ENCODE results near the gene AMBRA1.
A peak's percentile ranks its signal among the peaks of the same experiment; 100 is the strongest.

Gene AMBRA1

DNA sequence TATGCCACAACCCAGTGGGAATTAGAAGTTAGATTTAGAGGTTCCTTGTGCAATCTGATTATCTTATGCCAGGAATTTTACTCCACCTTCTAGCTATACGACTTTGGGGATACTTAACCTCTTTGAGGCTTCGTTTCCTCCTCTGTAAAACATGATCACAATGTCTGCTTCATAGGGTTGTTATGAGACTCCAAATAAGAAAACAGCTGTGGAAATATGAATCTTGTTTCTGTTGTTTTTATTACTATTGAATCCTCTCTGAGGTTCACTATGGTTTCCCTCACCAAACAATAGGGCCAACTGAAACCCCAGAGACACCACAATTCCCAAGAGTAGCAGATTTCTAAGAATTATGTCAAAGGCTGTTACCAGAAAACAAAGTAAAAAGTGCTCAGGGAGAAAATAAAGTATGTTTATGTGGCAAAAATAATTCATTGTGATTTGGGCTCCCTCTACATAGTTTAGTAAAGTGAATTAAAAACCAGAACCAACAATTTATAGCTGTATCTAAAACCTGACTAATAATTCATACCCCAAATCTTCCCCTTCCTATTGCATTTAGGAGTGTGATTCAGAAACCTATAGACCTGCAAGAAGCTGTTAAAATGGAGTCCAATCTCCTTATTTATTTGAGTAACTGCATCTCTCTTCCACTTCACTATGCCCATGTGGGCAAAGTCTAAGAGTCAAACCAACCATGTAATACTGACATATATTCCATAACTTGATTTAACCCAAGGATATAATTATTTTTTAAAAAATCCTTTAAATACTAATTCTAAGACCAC is 38.4 kb downstream of the AMBRA1 start:
- Histone ChIP-seq H3K4me1 (peaks cover 49% of the 10 kb centered on the region), H3K36me3 (no peaks in the 10 kb centered on the region), H4K20me1 (peaks cover 100% of the 10 kb centered on the region), H3K4me3 (no peak overlapping the region), H3K27ac (no peak overlapping the region), H3K9me3 (peaks cover 5% of the 10 kb centered on the region; the same call in 1 of the 2 replicates), H3K27me3 (no peaks in the 10 kb centered on the region), H3K4me2 (peak overlapping the region; percentile 66), H3K9ac (no peak overlapping the region)
- TF ChIP-seq Cebpa-rat (IDR thresholded peaks at IDR 0.05): no peak

DNA sequence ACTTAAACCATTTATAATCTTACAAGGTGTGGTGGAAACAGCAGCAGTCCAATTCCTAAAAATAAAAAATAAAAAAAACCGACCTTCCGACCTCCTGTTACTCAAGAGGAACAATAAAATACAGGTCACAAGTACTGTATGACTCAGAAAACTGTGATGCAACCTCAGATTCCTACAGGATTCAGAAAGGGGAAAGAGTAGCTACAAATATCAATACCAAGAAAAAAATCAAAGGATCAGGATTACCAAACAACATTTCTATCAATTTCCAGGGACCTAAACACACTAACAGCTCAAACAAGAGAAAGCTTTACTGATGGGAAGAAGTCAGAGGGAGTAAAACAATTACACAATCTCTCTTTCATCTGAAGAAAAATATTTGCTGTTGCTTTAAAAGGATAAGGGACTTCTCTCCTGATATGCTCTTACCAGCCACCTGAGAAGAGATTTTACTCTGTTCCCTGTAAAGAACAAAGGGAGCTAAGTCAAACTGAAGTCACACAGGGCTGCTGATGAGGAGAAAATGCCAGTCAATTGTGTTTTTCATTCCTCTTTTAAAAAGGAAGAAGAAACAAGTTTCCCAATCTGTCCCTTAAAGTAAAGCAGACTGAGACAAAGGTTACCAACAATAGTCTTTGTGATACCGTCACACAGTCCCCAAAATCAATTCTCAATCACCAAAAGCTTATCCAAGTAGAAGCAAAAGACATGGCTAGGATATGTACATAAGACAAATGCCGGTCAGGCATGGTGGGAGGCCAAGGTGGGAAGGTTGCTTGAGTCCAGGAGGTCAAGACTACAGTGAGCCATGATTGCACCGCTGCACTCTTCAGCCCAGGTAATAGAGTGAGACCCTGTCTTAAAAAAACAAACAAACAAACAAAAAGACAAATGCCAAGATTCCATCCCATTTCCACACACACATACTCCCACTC is 39.3 kb downstream of the AMBRA1 start:
- Histone ChIP-seq H3K9me3 (peaks cover 5% of the 10 kb centered on the region; the same call in 1 of the 2 replicates), H3K4me3 (no peak overlapping the region), H3K36me3 (no peaks in the 10 kb centered on the region), H3K27ac (no peak overlapping the region), H3K9ac (no peak overlapping the region), H3K4me1 (peaks cover 40% of the 10 kb centered on the region), H3K27me3 (no peaks in the 10 kb centered on the region), H3K4me2 (peak overlapping the region; percentile 66), H4K20me1 (peaks cover 100% of the 10 kb centered on the region)
- TF ChIP-seq Cebpa-rat (IDR thresholded peaks at IDR 0.05): no peak

DNA sequence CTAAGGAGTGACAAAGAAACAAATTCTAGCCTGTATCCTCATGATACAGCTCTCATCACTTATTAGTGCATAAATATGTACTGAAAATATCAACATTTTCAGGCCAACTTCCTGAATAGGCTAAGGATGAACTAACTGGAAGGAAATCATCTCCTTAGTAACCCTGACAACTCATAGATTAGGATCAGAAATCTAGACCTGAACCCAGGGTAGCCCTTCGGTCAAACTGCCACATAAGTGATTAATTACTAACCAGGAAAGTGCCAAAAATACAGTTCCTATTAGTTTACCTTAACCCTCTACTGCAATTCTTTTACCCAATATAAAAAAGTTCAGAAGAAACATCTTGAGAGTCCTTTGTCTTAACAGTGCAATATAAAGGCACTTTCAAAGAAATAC is 40.0 kb downstream of the AMBRA1 start:
- Histone ChIP-seq H3K9ac (no peak overlapping the region), H3K27me3 (no peaks in the 10 kb centered on the region), H4K20me1 (peaks cover 100% of the 10 kb centered on the region), H3K27ac (no peak overlapping the region), H3K9me3 (peaks cover 5% of the 10 kb centered on the region; the same call in 1 of the 2 replicates), H3K36me3 (peaks cover 1% of the 10 kb centered on the region; the same call in 1 of the 2 replicates), H3K4me3 (no peak overlapping the region), H3K4me2 (peak overlapping the region; percentile 66; the same call in 1 of the 2 replicates), H3K4me1 (peaks cover 34% of the 10 kb centered on the region)
- TF ChIP-seq Cebpa-rat (IDR thresholded peaks at IDR 0.05): no peak

DNA sequence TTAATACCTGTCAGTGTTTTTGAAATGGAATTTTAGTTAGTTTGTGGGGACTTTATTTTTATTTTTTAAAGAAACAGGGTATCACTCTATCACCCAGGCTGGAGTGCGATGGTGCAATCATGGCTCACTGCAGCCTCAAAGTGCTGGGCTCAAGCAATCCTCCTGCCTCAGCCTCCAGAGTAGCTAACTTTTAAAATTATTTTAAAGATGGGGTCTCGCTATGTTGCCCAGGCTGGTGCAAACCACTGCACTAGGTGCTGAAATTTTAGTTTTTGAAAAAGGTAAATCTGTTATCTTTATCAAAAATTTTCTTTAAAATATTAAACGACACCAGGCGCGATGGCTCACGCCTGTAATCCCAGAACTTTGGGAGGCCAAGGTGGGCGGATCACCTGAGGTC is 42.6 kb downstream of the AMBRA1 start:
- Histone ChIP-seq H3K4me3 (no peak overlapping the region), H4K20me1 (peaks cover 98% of the 10 kb centered on the region), H3K27ac (no peak overlapping the region), H3K4me2 (no peak overlapping the region), H3K36me3 (peaks cover 25% of the 10 kb centered on the region), H3K9ac (no peak overlapping the region), H3K9me3 (peaks cover 5% of the 10 kb centered on the region; the same call in 1 of the 2 replicates), H3K27me3 (no peaks in the 10 kb centered on the region), H3K4me1 (peaks cover 32% of the 10 kb centered on the region)
- TF ChIP-seq Cebpa-rat (IDR thresholded peaks at IDR 0.05): no peak

DNA sequence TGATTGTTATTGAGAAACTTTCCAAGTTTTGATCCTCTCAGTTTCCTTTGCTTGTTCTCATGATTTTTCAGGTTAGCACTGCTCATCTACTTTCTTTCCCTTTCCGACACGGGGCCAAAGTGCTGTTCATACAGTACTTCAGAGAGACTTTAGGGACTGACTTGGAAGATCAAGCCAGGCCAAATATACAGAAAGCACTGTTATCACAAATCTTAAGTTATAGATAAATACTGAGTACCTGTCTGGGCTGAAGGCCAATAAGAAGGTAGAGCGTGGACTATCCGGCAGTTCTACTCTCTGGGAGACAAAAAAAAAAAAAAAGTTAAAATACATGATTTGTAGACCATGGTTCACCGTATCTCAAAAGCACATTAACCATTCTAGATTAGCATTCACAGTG is 46.2 kb downstream of the AMBRA1 start:
- Histone ChIP-seq H4K20me1 (peaks cover 69% of the 10 kb centered on the region), H3K4me2 (no peak overlapping the region), H3K27me3 (no peaks in the 10 kb centered on the region), H3K4me1 (no peaks in the 10 kb centered on the region), H3K9me3 (no peaks in the 10 kb centered on the region), H3K27ac (no peak overlapping the region), H3K36me3 (peaks cover 62% of the 10 kb centered on the region), H3K4me3 (no peak overlapping the region), H3K9ac (no peak overlapping the region)
- TF ChIP-seq Cebpa-rat (IDR thresholded peaks at IDR 0.05): no peak

DNA sequence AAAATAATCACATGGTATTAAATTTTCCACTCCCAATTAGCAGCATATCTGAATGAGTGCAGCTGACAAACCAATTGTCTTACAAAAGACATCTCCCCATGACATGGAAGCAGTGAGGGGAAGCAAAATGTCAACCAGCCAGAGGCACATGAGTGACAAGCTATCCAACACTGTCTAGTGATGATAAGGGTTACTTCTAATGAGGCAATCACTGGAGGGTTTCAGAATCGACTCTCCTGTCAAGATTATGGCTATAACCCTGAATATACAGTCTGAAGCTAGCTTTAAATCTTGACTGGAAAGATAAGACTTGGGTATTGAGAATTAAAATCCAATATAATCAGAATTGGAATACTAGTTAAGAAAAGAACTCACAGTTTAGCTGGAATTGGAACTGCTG is 50.3 kb downstream of the AMBRA1 start:
- Histone ChIP-seq H3K4me3 (no peak overlapping the region), H3K27ac (no peak overlapping the region), H3K4me1 (no peaks in the 10 kb centered on the region), H3K27me3 (no peaks in the 10 kb centered on the region), H3K9me3 (no peaks in the 10 kb centered on the region), H3K9ac (no peak overlapping the region), H3K4me2 (no peak overlapping the region), H4K20me1 (peaks cover 69% of the 10 kb centered on the region), H3K36me3 (peaks cover 96% of the 10 kb centered on the region)
- TF ChIP-seq Cebpa-rat (IDR thresholded peaks at IDR 0.05): no peak

DNA sequence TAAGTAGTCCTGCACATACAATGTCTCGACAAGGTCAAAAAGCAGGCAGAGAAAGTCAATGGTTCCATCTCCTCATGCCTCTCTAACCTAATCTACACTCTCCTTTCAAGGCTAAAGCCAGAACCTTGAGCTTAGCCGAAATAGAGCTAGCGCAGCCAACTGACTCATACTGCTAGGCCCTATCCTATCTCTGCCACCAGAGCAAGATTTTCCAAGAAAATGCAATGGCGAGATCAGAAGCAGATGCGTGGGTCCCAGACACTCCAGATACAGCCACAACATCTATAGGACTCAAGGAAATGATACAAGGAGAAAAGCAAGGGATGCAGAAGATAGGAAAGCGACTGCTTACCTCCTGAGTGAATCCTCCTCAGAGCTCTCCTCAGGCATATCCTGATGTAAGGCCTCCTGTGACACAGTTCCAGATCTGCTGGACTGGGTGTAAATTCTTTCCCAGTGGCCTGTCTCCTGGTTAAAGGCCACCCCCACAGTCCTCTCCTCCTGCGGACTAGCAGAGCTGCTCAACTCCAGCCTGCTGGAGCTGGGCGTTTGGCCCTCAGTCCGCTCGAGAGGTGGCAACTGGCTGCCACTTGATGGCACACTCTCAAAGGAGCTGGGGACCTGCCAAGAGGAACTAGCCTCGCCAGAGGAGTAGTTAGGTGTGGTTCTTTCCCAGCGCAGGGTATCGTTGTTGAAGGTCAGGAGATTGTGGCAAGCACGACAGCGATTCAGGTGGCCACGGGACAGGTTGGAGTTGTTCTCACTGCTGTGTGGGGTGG is 52.0 kb downstream of the AMBRA1 start:
- H3K36me3 ChIP-seq: peaks cover 83% of the 10 kb centered on the region
- H3K4me2 ChIP-seq: no peak overlapping the region
- peaks cover 4% of the 10 kb centered on the region for H3K4me1 ChIP-seq
- H3K4me3 ChIP-seq: no peak overlapping the region
- H3K27me3 ChIP-seq: no peaks in the 10 kb centered on the region
- H3K9me3 ChIP-seq: no peaks in the 10 kb centered on the region
- TF ChIP-seq Cebpa-rat (IDR thresholded peaks at IDR 0.05): no peak
- H3K9ac ChIP-seq: no peak overlapping the region
- H4K20me1 ChIP-seq: peaks cover 69% of the 10 kb centered on the region
- no peak overlapping the region for H3K27ac ChIP-seq

DNA sequence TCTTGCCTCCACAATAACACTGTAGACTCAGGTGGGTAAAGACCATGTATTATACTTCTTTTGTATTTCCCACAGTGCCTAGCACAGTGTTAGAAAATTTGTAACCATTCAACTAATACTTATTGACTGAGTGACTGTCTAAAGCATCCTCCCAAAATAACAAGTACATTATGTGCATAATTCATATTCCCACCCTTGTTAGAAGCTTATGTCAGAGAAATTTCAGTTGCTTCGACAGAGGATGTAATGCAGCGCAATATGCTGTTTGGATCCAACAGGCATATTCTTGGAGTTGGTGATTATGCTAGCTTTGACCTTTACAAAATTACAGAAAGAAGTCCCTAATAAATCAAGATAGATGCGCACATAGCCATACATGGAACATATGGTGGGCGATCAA is 53.0 kb downstream of the AMBRA1 start:
- Histone ChIP-seq H4K20me1 (peaks cover 76% of the 10 kb centered on the region), H3K4me1 (peaks cover 12% of the 10 kb centered on the region), H3K27me3 (no peaks in the 10 kb centered on the region), H3K4me3 (no peak overlapping the region), H3K36me3 (peaks cover 73% of the 10 kb centered on the region), H3K9ac (no peak overlapping the region), H3K27ac (no peak overlapping the region), H3K9me3 (no peaks in the 10 kb centered on the region), H3K4me2 (no peak overlapping the region)
- no peak for TF ChIP-seq Cebpa-rat (IDR thresholded peaks at IDR 0.05)

DNA sequence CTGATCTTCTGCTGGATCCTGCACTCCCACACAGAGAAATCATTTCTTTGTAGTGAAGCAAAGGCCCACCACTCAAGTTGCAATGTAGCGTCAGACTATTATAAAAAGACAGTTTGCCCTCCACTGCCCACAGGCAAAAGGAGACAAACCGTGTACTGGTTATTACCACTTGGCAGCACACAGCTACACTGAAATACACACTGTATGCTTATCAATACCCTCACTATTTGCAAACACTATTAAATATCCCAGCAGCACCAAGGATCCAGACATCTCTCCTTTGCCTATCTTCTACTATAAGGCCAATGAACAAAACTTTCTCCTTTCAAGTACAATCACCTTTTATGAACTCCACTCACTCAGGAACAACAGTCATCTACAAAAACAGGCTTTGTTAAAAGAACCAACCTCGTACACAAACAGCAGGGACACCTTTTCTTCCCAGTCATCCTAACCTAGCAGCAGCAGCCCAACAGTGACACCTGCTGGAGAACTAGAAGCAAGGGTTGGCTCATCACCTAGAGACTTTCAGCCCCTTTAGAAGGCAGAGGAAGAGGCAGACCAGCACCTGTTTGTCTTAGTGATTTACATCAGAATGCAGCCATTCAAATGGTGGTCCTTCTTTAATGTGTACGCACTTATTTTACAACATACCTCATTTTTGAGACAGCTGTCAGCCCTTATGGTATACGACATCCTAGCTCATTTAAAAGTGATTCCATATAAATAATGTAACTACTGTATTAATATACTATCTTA is 56.1 kb downstream of the AMBRA1 start:
- H3K9ac ChIP-seq: no peak overlapping the region
- peaks cover 100% of the 10 kb centered on the region for H4K20me1 ChIP-seq
- H3K4me3 ChIP-seq: no peak overlapping the region
- H3K4me1 ChIP-seq: peaks cover 12% of the 10 kb centered on the region
- no peaks in the 10 kb centered on the region for H3K27me3 ChIP-seq
- H3K36me3 ChIP-seq: peaks cover 47% of the 10 kb centered on the region
- no peaks in the 10 kb centered on the region for H3K9me3 ChIP-seq
- H3K4me2 ChIP-seq: no peak overlapping the region
- no peak overlapping the region for H3K27ac ChIP-seq
- TF ChIP-seq Cebpa-rat (IDR thresholded peaks at IDR 0.05): no peak
